NCI-H2107 (cell line): ENCODE results near the gene TNN.

Experiments used
- DNase-seq: peaks from one replicate; lab custom pipeline; 2025; lab: John Stamatoyannopoulos, UW

Gene TNN

GRCh38 chr1:175146529-175147213 lies 79.0 kb downstream of the TNN start:
- peak; percentile 71 for DNase-seq

GRCh38 chr1:175147569-175147968 lies 79.9 kb downstream of the TNN start:
- no peak for DNase-seq

DNA sequence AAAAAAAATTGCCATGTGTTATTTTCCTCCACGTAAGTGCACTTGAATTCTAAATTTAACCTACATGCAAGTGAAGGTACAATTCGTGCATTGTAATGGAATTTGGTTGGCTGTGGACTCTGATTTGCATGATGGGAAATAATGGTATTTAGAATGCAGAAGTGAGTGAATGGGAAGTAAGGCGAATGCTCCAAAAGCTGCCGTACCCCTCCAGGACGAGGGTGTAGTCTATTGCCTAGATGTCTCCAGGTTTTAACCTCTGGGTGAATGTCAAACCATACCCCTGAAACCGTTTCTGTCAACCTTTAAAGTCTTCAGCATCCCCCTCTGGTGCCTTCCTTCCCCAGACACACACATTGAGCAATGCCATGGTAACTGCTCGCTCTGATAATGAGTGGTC lies 80.4 kb downstream of the TNN start:
- DNase-seq = no peak

GRCh38 chr1:175150596-175151319 lies 83.1 kb downstream of the TNN start:
- no peak for DNase-seq

DNA sequence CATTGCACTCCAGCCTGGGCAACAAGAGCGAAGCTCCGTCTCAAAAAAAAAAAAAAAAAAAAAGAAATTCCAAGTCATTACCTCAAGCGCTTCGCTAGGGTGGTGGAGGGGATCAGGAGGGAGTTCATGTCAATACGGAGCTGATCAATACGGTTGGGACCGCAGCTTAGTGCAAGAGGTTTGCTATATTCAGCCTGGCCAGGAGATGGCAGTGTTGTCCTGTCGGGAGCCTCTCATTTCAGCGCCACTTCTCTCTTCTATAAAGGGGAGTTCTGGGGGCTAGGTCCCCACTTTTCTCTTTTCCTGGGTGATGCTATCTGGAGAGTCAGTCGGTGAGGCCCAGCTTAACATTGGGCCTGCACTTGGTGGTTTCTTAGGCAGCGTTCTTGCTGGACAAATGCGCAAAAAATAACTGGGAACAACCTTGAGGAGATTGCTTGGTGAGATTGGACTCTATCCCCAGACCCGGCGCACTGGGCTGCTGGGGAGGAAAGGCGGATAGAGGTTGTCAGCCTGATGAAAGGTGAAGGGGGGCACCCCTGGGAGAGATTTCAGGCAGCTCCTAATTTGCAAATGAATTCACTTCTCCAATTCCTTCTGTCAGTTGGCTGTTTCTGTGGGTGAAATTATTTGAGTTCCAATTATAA lies 84.5 kb downstream of the TNN start:
- peak; percentile 41 for DNase-seq

DNA sequence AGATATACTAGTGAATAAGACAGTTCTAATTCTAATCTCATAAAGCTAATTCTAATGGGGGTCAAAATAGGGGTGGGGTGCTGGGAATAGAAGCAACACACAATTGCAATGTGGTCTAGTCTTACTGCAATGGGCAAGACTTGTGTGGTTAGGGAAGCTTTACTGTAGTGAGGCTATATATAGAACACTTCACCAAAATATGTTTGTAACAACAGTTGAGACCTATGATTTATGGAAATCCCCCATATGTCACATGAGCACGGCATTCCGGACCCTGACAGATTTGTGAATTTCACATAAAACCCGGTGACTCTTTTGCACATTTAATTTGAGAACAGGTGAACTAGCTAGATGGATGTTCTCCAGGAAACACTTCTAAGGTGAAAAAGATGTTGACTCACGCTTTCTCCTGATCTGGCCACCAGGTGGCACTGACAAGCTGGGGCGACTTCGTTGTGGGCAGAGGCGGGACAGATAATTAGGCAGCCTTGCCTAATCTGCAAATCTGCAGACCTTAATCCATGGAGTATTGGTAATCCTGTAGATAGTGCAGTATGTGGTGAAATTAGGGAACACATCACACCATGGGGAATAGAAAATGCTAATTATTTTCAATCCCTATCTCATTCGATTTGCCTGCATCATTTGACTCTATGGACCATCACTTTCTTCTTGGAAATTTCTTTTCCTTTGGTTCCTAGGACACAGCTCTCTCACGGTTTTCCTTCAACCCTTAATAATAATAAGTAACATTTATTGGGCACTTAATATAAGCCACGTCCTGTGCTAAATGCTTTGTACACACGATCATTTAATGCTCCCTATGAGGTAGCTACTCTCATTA lies 87.2 kb downstream of the TNN start:
- DNase-seq = peak; percentile 40

DNA sequence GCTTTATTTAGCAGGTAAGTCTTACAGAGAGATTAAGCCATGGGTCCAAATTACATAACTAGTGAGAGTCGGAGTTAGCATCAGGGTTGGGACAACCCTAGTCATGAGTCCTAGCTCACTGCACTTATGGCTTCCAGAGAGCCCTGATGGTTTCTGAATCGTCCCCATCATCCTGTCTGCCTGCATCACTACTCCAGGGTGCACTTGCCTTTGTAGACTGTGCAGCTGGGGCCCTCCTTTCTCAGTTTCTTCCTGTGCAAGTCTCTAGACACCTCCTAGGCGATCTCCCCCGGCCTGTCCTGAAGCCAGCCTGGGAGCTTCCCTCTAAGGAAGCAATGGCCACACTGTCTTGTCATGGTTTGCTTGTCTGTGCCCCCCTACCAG lies 87.8 kb downstream of the TNN start:
- no peak for DNase-seq

DNA sequence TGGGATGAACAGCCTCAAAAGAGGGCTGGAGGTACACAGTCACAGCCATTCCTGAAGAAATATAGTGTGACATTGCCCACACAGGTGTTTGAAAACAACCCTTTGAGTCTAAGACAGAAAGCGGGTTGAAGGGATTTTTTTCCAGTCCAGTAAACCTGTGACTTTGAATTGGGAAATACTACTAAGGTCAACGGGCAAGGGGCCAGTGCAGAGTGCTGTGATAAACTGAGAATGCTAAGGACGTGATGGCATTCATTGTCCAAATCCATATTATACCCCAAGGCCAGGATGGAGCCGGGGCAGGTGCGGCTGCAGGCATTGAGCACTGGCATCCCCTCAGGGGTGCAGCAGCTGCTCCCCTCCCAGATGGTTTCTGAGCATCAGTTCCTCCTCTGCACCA lies 88.3 kb downstream of the TNN start:
- no peak for DNase-seq

DNA sequence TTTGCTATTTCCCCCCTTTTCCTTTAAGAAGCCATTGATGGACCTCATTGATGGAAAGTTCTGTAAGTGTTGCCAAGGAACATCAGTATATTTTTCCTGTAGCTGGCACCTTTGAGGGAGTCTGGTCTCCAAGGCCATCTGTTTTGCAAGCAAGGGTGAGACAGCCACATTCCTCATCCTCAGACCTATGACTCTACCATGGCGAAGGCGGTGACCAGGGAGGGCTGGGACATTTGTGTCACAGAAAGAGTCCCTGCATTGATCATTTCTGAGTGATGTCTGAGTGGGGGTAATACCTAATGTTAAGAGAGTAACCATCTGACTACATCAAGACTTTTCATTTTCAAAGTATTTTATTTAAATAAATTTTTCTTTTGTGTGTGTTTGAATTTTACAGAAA lies 89.6 kb downstream of the TNN start:
- no peak for DNase-seq

- no peak for DNase-seq
Measured at GRCh38 chr1:175158170-175158591, 90.5 kb downstream of the TNN start.

DNA sequence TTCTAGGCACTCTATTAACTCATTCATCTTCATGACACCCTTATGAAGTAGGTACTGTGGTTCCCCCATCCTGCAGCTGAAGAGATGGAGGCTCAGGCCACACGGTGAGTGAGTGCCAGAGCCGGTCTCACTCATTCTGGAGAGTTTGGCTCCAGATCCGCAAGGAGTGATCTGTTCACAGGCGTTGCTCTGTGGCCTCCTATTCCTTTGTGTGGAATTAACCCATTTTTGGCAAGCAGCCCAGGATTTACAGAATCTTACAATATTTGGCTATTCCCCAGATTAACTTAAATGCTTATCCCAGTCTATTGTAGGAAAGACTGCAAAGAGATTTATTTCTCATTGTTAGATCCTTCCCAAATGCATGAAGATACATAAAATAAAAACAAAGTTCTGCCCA lies 95.3 kb downstream of the TNN start:
- DNase-seq = no peak

- DNase-seq = no peak
Measured at GRCh38 chr1:175163702-175164101, 96.1 kb downstream of the TNN start.

GRCh38 chr1:175164751-175165150 lies 97.1 kb downstream of the TNN start:
- DNase-seq = no peak

DNA sequence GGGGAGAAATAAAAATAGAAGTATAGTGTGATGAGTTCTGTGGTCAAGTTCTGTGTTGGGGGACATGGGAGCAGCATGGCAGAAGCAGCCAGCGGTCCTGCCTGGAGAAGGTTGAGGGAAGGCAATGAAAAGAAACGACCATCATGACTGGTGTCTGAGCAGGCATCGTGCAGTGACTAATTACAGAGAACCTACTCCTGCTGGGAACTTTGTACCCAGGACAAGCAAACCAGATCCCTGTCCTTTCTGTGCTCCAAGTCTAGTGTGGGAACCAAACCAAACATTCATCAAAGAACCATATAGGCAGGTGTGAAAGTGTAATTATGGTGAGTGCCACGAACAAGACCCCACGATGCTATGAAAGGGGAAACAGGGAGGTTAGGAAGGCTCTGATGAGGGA lies 99.1 kb downstream of the TNN start:
- no peak for DNase-seq

DNA sequence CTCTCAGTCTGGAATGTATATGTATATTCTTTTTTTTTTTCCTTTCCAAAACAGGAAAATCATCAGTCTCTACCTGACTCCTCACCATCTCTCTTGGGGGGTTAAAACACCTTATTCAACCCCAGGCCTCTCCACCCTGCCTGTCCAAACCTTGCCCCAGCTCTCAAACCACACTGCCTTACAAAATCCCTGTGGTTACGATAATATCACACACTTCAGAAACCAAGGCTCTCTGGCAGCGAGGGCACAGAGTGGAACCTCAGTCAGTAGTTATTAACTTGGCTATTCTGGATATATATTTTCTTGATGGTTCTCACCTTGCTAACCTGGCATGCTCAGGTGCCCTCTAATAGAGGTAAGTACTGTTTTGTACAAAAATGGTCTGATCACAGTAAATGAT lies 100.2 kb downstream of the TNN start:
- peak; percentile 55 for DNase-seq

GRCh38 chr1:175168782-175169181 lies 101.1 kb downstream of the TNN start:
- DNase-seq = no peak

DNA sequence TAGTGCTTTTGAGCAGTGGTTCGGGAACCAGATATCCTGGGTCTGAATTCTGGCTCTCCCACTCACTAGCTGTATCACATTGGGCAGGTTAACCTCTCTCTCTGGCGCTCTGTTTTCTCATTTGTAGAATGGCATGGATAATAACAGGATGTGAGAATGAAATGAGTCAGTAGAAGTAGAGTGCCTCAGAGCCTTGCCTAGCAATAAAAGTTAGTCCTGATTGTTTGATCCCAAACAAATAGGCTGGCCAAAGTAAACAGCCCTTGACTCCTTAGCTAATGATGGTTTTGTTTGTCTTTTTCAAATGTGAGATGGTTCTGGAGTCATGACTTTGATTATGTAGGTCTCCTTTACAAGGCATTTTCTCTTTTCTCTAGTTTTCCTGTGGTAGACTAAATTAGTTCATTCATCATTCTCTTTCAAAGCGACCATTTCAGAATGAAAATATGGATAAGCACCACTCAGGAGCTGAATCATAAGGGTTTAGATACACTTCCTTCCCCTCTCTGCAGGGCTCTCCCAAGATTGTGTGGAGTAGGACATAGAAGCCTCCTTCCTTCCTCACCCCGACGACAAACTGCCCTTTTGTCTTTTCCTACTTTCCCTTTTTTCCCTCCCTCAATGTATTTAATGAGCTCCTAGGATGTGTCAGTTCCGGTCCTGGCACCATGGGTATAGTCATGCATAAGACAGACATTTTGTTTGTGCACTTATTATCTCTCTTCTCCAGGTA lies 101.8 kb downstream of the TNN start:
- no peak for DNase-seq

DNA sequence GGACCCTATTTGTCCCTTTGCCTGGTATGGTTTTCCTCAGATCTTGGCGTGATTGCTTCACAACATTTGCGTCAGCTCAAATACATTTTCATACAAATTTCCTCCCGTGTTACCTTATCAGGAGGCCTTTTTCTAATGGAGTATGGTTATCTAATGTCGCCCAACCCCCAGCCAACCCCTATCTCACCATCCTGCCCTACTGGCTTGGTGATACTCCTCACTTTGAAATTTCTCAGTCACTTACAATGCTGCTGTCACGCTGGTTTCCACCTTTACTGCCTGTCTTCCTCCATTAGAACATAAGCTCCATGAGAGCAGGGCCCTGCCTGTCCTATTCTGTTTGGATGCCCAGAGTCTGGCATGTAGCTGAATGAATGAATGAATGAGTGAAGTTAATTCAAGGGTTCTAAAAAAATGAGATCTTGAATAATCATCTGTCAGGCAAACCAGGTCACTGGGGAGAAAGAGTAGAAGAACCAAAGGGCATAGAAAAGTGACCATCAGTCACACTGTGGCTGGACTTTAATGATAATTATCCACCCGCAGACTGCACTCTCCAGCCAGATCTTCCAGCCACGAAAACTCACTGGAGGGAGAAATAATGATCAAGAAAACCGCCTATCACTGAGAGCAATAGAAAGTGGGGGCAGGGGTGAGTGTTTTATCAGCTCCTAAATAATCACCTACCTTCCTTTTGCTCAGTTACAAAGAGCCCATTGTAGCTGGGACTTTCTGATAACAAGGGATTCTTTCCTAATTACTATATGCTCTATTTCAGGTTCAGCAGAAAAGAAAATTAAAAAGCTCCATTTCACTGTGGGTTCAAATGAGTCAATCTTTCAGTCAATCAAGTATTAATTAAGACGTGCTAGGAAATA lies 103.6 kb downstream of the TNN start:
- DNase-seq = no peak

- DNase-seq = peak; percentile 51
Measured at GRCh38 chr1:175172503-175172902, 104.9 kb downstream of the TNN start.

DNA sequence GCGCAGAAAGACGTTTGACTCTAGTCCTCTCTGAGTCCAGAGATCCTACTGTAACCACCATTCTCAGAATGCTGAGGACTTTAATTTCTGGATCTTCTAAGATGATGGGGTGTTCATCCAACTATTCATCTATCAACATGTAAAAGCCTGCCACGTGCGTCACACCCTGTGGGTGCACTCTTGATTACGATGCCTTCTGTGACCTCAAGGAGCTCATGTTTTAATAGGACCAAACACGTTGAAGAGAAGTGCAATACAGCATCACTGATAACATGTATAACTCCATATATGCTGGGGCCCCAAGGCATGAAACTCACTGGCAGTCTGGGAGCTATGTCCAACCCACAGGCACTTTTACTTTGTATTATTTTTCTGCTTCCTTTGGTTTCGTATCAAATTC lies 105.9 kb downstream of the TNN start:
- no peak for DNase-seq
